GM19193 (cell line): ENCODE measurements around the gene ZNF600.

Experiments used
- POLR2A ChIP-seq: IDR thresholded peaks from 4 replicates; pipeline ENCODE4 v1.6.1; 2011; ENCODE audit not compliant: insufficient read depth, insufficient read length; ENCODE audit errors: extremely low read depth

ZNF600 gene

DNA sequence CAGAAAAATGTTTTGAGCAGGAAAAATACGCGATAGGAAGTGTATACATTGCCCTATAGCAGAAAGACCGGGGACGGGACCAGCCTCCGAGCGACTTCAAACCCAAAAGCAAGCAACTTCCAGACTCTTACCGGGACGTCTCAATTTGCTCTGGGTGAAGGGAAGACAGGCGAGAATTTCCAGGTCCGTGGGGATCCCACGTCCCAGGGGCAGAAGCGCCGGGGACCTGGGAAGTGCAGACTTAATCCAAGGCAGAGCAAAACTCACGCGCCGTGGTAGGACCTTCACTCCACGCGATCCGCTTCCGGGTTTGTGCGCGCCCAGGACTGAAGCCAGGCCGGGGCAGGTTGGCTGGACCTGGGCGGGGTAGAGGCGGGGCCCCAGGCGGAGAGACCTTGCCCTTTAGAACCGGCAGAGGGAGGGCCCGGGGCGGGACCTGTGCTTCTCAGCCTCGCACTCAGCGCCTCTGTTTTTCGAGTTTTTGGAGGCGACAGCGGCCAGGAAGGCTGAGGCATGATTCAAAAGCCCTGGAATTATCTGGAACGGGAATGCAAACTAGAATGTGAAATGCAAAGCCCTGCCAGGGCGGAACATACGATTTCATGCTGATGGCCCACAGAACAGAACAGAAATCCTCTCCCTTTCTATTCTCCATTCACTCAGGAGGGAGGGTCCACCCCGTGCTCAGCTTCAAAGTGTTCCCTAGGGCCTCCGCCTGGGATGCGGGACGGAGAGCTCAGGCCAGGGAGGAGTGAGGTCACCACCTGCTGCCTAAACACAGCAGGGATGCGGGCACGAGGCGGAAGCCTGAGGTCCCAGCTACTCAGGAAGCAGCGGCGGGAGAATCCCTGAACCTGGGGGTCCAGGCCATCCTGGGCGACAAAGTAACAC lies at the start of gene ZNF600:
ZNF600 (minus strand) TSS at position 328 of the 891 bp plus-strand sequence. CDS start 7,903 bp downstream, outside the sequence.
- peak; percentile 67 for TF ChIP-seq POLR2A

DNA sequence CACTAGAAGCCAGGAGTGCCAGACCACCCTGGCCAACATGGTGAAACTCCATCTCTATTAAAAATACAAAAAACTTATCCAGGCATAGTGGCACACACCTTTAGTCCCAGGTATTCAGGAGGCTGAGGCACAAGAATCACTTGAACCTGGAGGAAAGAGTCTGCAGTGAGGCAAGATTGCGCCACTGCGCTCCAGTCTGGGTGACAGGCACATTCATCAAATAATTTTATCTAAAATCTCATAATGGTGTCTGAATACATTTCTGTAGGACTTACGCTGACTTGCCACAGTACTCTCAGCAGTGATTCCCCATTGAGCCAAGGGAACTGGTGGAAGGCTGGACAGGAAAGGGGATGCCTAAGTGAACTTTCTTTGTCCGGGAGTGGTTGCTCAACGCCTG lies 39.2 kb upstream of the ZNF600 start:
- no peak for TF ChIP-seq POLR2A

DNA sequence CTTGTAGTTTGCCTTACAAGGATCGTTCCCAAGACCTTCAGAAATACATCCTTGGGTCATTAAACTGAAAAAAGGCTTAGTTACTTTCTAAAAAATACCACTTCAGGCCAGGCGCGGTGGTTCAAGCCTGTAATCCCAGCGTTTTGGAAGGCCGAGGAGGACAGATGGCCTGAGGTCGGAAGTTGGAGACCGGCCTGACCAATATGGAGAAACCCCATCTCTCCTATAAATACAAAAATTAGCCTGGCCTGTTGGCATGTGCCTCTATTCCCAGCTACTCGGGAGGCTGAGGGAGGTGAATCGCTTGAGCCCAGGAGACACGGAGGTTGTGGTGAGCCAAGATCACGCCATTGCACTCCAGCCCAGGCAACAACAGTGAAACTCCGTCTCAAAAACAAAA lies 37.1 kb upstream of the ZNF600 start:
- TF ChIP-seq POLR2A = no peak

GRCh38 chr19:52821204-52821960 lies 34.8 kb upstream of the ZNF600 start, which contains the start of gene ZNF28:
TSS of gene ZNF28 (minus strand) at chr19:52821633. CDS start at chr19:52817958, 3,675 bp downstream.
- peak; percentile 67 for TF ChIP-seq POLR2A

DNA sequence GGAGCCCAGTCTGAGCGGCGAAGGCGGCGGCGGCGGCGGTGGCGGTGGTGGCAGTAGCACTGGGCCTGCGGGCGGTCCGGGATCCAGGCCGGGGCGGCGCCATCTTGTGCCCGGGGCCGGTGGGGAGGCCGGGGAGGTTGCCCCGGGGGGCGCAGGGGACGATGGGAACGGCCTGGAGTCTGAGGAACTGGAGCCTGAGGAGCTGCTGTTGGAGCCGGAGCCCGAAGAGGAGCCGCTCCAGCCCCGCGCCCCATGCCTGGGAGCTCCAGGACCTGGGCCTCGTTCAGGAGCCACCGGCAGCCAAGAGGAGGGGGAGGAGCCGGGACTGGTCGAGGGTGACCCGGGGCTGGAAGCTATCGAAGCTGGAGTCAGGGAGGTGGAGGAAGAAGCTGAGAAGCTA lies 23.2 kb upstream of the ZNF600 start:
- TF ChIP-seq POLR2A = no peak

DNA sequence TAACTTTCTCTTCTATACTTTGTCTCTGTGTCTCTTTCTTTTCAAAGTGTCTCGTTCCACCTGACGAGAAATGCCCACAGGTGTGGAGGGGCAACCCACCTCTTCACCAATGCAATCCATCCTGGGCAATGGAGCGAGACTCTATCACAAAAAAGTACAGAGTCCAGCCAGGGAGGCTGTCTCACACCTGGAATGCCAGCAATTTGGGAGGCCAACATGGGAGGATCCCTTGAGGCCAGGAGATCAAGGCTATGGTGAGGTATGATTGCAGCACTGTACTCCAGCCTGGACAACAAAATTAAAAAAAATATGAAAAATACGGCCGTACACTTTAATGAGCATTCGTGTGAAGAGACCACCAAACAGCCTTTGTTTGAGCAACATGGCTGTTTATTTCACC lies 2.8 kb upstream of the ZNF600 start:
- no peak for TF ChIP-seq POLR2A

DNA sequence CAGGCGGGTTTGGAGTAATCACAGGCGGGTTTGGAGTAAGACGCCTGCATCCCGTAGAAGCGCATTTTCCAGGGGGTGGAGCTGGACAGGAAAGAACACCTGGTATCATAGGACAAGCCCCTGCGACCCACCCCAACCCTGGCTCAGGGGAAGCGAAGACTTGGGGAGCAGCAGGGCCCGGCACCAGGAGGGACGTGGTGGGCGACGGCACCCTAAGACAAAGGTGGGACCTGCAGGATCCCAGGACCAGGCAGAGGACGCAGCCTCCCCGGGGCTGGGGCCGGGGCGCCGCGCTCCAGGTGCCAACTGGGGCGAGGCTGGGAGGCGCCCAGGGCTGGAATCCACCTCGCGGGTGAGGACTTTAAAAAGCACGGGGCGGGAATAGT lies 520 bp downstream of the ZNF600 start:
- no peak for TF ChIP-seq POLR2A

DNA sequence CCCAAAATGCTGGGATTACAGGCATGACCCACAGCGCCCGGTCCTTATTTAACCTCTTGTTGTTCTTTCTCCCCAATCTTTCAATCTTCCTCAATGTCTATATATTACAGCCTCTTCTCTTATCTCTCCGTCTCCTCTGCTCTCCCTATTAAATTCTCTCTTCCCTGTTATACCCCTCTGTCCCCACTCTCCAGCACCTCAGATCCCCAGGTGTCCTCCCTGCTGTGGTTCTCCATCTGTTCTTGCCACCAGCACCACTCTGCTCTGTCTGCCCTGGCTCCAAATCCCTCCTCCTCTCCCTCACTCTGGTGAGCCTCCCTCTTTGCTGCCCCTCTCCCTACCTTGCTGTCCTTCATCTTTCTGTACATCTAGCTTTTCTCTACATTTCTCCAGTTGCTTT lies 1.1 kb downstream of the ZNF600 start:
- TF ChIP-seq POLR2A = no peak

DNA sequence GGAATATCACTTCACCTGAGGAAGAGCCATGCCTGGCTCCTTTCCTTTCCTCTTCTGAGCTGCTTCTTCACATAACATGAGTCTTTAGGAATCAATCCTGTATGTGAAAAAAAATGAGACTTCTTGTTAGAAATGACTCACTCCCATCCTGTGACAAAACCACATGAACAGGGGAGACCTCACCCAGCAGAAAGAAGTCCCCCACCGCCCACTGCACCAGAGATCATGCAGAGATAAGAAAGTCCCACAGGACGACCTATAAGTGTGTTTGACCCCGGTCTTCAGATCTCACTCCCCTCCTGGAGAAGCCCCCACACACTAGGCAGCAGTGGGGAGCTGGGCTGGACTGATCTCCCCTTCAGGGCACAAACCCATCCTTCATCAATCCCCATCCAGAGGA lies 7.8 kb downstream of the ZNF600 start:
- no peak for TF ChIP-seq POLR2A

- no peak for TF ChIP-seq POLR2A
Measured at GRCh38 chr19:52749780-52750179, 36.8 kb downstream of the ZNF600 start.

GRCh38 chr19:52748336-52748950 lies 38.1 kb downstream of the ZNF600 start:
- no peak for TF ChIP-seq POLR2A

- TF ChIP-seq POLR2A = no peak
Measured at GRCh38 chr19:52743091-52743490, 43.5 kb downstream of the ZNF600 start.

DNA sequence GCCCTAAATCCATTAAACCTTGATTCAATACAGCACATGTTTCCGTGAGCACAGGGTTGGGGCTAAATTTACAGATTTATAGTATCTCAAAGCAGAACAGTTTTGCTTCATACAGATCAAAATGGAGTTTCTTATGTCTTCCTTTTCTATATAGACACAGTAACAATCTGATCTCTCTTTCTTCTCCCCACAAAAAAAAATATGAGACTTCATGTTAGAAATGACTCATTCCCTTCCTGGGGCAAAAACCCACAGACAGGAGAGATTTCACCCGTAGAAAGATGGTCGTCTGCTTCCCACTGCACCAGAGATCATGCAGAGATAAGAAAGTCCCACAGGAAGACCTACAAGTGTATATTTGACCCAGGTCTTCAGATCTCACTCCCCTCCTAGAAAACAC lies 44.1 kb downstream of the ZNF600 start:
- TF ChIP-seq POLR2A = no peak

- TF ChIP-seq POLR2A = no peak
Measured at GRCh38 chr19:52741951-52742485, 44.6 kb downstream of the ZNF600 start.

DNA sequence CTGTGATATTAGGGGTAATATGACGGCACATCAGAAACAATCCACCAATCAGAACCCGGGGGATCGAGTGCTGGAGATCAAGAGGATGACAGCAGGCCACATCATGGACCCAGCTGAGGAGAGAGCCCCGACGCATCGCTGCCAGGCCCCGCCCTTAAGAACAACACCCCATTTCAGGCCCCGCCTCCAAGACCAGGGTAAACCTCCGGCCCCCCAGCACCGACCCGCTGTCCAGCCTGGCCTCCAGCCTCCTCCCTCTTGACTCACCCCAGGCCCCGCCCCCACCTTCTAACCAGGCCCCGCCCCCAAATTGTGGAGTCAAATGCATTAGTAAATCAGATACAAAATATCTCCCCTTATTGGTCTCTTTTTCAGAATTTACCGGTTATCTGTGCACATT lies 47.0 kb downstream of the ZNF600 start:
- no peak for TF ChIP-seq POLR2A
